Measurements from ENCODE around the gene GALNT2.

- no peak for TF ChIP-seq POLR2A (IDR thresholded peaks at IDR 0.05; ENCODE audit: low read length)
- no peak for TF ChIP-seq GATA1 (IDR thresholded peaks at IDR 0.05; ENCODE audit: low read depth, low read length)
Measured at GRCh38 chr1:230028602-230029223, 38.3 kb upstream of the GALNT2 start.
